ENCODE data around the gene OR51T1.

The OR51T1 gene

GRCh38 chr11:4921796-4922195 is 40.1 kb downstream of the OR51T1 start:
- H3K27ac ChIP-seq (replicated peaks): no peak overlapping the region
- TF ChIP-seq CTCF (IDR thresholded peaks at IDR 0.05; ENCODE audit: insufficient read depth, low read length) (no peak), GABPA (IDR thresholded peaks at IDR 0.05; ENCODE audit: low read depth) (no peak), SPI1 (IDR thresholded peaks at IDR 0.05; ENCODE audit: borderline replicate concordance, low read depth) (no peak), REST (IDR thresholded peaks at IDR 0.05; ENCODE audit: insufficient replicate concordance, low read depth) (no peak), POLR2AphosphoS5 (IDR thresholded peaks at IDR 0.05; ENCODE audit: low read depth) (no peak)
- no peaks in the 10 kb centered on the region for H3K27me3 ChIP-seq (ENCODE audit: insufficient read depth, poor library complexity, severe bottlenecking)
- no peak overlapping the region for H3K4me3 ChIP-seq (replicated peaks; ENCODE audit: insufficient read depth, low read length)
- no peak for DNase-seq (ENCODE audit: low read depth in 1 of 2, low spot score in 1 of 2)

- H3K27me3 ChIP-seq (ENCODE audit: insufficient read depth, poor library complexity, severe bottlenecking): no peaks in the 10 kb centered on the region
- TF ChIP-seq REST (IDR thresholded peaks at IDR 0.05; ENCODE audit: insufficient replicate concordance, low read depth): no peak
- TF ChIP-seq POLR2AphosphoS5 (IDR thresholded peaks at IDR 0.05; ENCODE audit: low read depth): no peak
- TF ChIP-seq SPI1 (IDR thresholded peaks at IDR 0.05; ENCODE audit: borderline replicate concordance, low read depth): no peak
- no peak for TF ChIP-seq GABPA (IDR thresholded peaks at IDR 0.05; ENCODE audit: low read depth)
- TF ChIP-seq CTCF (IDR thresholded peaks at IDR 0.05; ENCODE audit: insufficient read depth, low read length): no peak
- DNase-seq (ENCODE audit: low read depth in 1 of 2, low spot score in 1 of 2): no peak
These were observed 40.6 kb downstream of the OR51T1 start for GRCh38 chr11:4922304-4922703.

GRCh38 chr11:4924239-4924638 is 42.5 kb downstream of the OR51T1 start, which contains the start of gene OR51G1:
Gene OR51G1, minus strand, starts transcription at chr11:4924339. Its CDS starts 0 bp downstream, at chr11:4924339.
- DNase-seq (ENCODE audit: low read depth in 1 of 2, low spot score in 1 of 2): no peak
- TF ChIP-seq CTCF (IDR thresholded peaks at IDR 0.05; ENCODE audit: insufficient read depth, low read length) (no peak), POLR2AphosphoS5 (IDR thresholded peaks at IDR 0.05; ENCODE audit: low read depth) (no peak), GABPA (IDR thresholded peaks at IDR 0.05; ENCODE audit: low read depth) (no peak), REST (IDR thresholded peaks at IDR 0.05; ENCODE audit: insufficient replicate concordance, low read depth) (no peak), SPI1 (IDR thresholded peaks at IDR 0.05; ENCODE audit: borderline replicate concordance, low read depth) (no peak)
- Histone ChIP-seq H3K27ac (replicated peaks) (no peak within 1 kb of the TSS), H3K4me3 (replicated peaks; ENCODE audit: insufficient read depth, low read length) (no peak within 1 kb of the TSS), H3K27me3 (ENCODE audit: insufficient read depth, poor library complexity, severe bottlenecking) (peaks cover 2% of the 10 kb centered on the region)

More at GRCh38 chr11:4922304-4922703, 40.6 kb downstream of the OR51T1 start:
- H3K4me3 ChIP-seq (replicated peaks; ENCODE audit: insufficient read depth, low read length): no peak overlapping the region
- H3K27ac ChIP-seq (replicated peaks): no peak overlapping the region
